H1 (cell line): ENCODE data around the gene RPTOR. TPM values are rescaled to one million over a fixed set of nuclear protein-coding genes. Genes with fewer than 3 reads are reported as not detected.

Source experiments
- CTCF ChIA-PET: fragments of 300-600 bp; sonication (Branson Sonifier 250); formaldehyde crosslinking; loops from one replicate; lab custom pipeline; 2021; ENCODE audit not compliant: partially characterized antibody; lab: Charles Lee
- POLR2A ChIA-PET: fragments of 300-600 bp; sonication (Branson Sonifier 250); formaldehyde crosslinking; loops from one replicate; lab custom pipeline; 2021; ENCODE audit warnings: inconsistent platforms; ENCODE audit not compliant: partially characterized antibody; lab: Charles Lee
- DNase-seq, 2 experiments: peaks; one replicate each; pipeline versions ENCODE4 v3.0.0 to v3.0.0-alpha.2; 2010 to 2022; ENCODE audit warnings: low spot score in 2 of 2, low read depth in 1 of 2, mixed read lengths in 1 of 2
- FAIRE-seq: peaks from 2 replicates; lab custom pipeline; 2011; peaks lifted over from hg19 to GRCh38; lab: Jason Lieb, UNC
- H2AFZ ChIP-seq: 2 replicates; pipeline ENCODE4 v1.8.1; 2012; ENCODE audit warnings: low read length, inconsistent platforms
- H2AK5ac ChIP-seq: 2 replicates; pipeline ENCODE4 v1.6.1; 2013; ENCODE audit warnings: low read depth, low read length
- H2BK120ac ChIP-seq: replicated peaks from 2 replicates; pipeline ENCODE3; 2013; ENCODE audit warnings: low read depth, low read length, inconsistent platforms
- H2BK12ac ChIP-seq: 2 replicates; pipeline ENCODE4 v1.6.1; 2013; ENCODE audit warnings: low read depth, low read length
- H2BK15ac ChIP-seq: 2 replicates; pipeline ENCODE4 v1.6.1; 2013; ENCODE audit warnings: low read length
- H2BK20ac ChIP-seq: 2 replicates; pipeline ENCODE4 v1.6.1; 2013; ENCODE audit warnings: low read length
- H2BK5ac ChIP-seq: 2 replicates; pipeline ENCODE4 v1.6.1; 2013; ENCODE audit warnings: low read depth, low read length
- H3K14ac ChIP-seq: 2 replicates; pipeline ENCODE4 v1.6.1; 2013; ENCODE audit warnings: inconsistent platforms; ENCODE audit not compliant: insufficient read length
- H3K18ac ChIP-seq: 2 replicates; pipeline ENCODE4 v1.6.1; 2013; ENCODE audit warnings: low read length; ENCODE audit errors: extremely low read depth
- H3K23ac ChIP-seq: 2 replicates; pipeline ENCODE4 v1.6.1; 2013; ENCODE audit warnings: inconsistent platforms; ENCODE audit not compliant: insufficient read length
- H3K23me2 ChIP-seq: 2 replicates; pipeline ENCODE4 v1.6.1; 2013; ENCODE audit warnings: low read depth, low read length
- H3K27ac ChIP-seq: 2 replicates; pipeline ENCODE4 v1.6.1; 2011; ENCODE audit warnings: low read depth, low read length, inconsistent platforms
- H3K27me3 ChIP-seq, 4 experiments: replicated peaks in 1 of 4; 1 replicate in 1 of 4; 2 replicates in 3 of 4; pipeline versions ENCODE4 v1.6.1 to v1.8.1; 2011 to 2013; ENCODE audit warnings: low read length in 3 of 4, mild to moderate bottlenecking in 3 of 4, inconsistent platforms in 2 of 4, mixed read lengths in 2 of 4, moderate library complexity in 1 of 4; ENCODE audit not compliant: control insufficient read depth in 3 of 4, insufficient read depth in 3 of 4; ENCODE audit errors: extremely low read depth in 1 of 4
- H3K36me3 ChIP-seq, 4 experiments: 2 replicates each; pipeline versions ENCODE4 v1.6.1 to v1.8.1; 2011 to 2013; ENCODE audit warnings: mild to moderate bottlenecking in 4 of 4, low read length in 3 of 4, moderate library complexity in 2 of 4, control low read depth in 1 of 4, inconsistent platforms in 1 of 4; ENCODE audit not compliant: insufficient read depth in 4 of 4, control insufficient read depth in 2 of 4
- H3K4ac ChIP-seq: replicated peaks from 2 replicates; pipeline ENCODE3; 2013; ENCODE audit warnings: low read length, low read depth, mixed read lengths, inconsistent platforms; ENCODE audit not compliant: insufficient read length
- H3K4me1 ChIP-seq, 4 experiments: replicated peaks in 1 of 4; 1 replicate in 1 of 4; 2 replicates in 3 of 4; pipeline versions ENCODE4 v1.6.1 to v1.8.1; 2011 to 2013; ENCODE audit warnings: low read length in 3 of 4, inconsistent platforms in 2 of 4, mixed read lengths in 1 of 4; ENCODE audit not compliant: insufficient read depth in 4 of 4, control insufficient read depth in 3 of 4
- H3K4me2 ChIP-seq, 2 experiments: 2 replicates each; pipeline versions ENCODE4 v1.6.1 to v1.8.1; 2011 to 2013; ENCODE audit warnings: low read depth in 2 of 2, low read length in 2 of 2, control low read depth in 1 of 2, inconsistent platforms in 1 of 2, mild to moderate bottlenecking in 1 of 2; ENCODE audit not compliant: insufficient read depth in 1 of 2
- H3K4me3 ChIP-seq, 4 experiments: fragments of 200-600, 300-600 bp in 1 of 4; sonication (generic), shearing (Covaris generic), sonication (Bioruptor Twin) in 1 of 4; 2 replicates each; pipeline versions ENCODE4 v1.5.1 to v1.8.1; 2011 to 2016; ENCODE audit warnings: low read length in 4 of 4, low read depth in 3 of 4, control low read depth in 2 of 4, inconsistent platforms in 2 of 4, mild to moderate bottlenecking in 2 of 4, mixed read lengths in 1 of 4, moderate library complexity in 1 of 4; ENCODE audit not compliant: insufficient read depth in 2 of 4; ENCODE audit errors: extremely low read depth in 1 of 4
- H3K56ac ChIP-seq: replicated peaks from 2 replicates; pipeline ENCODE3; 2013; ENCODE audit warnings: low read depth, mild to moderate bottlenecking, mixed read lengths, low read length, inconsistent platforms; ENCODE audit not compliant: insufficient read length
- H3K79me1 ChIP-seq: 2 replicates; pipeline ENCODE4 v1.6.1; 2013; ENCODE audit warnings: low read depth, low read length, control low read depth
- H3K79me2 ChIP-seq, 2 experiments: 2 replicates each; pipeline versions ENCODE4 v1.6.1 to v1.8.1; 2012 to 2013; ENCODE audit warnings: low read length in 2 of 2, mild to moderate bottlenecking in 2 of 2, inconsistent platforms in 1 of 2; ENCODE audit not compliant: insufficient read depth in 2 of 2, control insufficient read depth in 1 of 2
- H3K9ac ChIP-seq, 4 experiments: replicated peaks in 1 of 4; 1 replicate in 1 of 4; 2 replicates in 3 of 4; pipeline versions ENCODE4 v1.6.1 to v1.8.1; 2011 to 2013; ENCODE audit warnings: low read depth in 3 of 4, low read length in 3 of 4, control low read depth in 2 of 4, mild to moderate bottlenecking in 2 of 4, moderate library complexity in 2 of 4, inconsistent platforms in 1 of 4; ENCODE audit errors: extremely low read depth in 1 of 4
- H3K9me3 ChIP-seq, 2 experiments: 2 replicates each; pipeline versions ENCODE4 v1.6.1 to v1.8.1; 2012 to 2013; ENCODE audit warnings: mild to moderate bottlenecking in 2 of 2, moderate library complexity in 2 of 2, control low read depth in 1 of 2, inconsistent platforms in 1 of 2, low read depth in 1 of 2, low read length in 1 of 2, mixed read lengths in 1 of 2; ENCODE audit not compliant: insufficient read depth in 2 of 2
- H4K20me1 ChIP-seq, 2 experiments: replicated peaks in 1 of 2; 2 replicates each; pipeline versions ENCODE3 to v1.8.1; 2011 to 2013; ENCODE audit warnings: inconsistent platforms in 2 of 2, low read length in 2 of 2, mild to moderate bottlenecking in 1 of 2; ENCODE audit not compliant: insufficient read depth in 2 of 2, control insufficient read depth in 1 of 2
- H4K5ac ChIP-seq: 2 replicates; pipeline ENCODE4 v1.6.1; 2013; ENCODE audit warnings: low read length, low read depth, mixed read lengths, inconsistent platforms; ENCODE audit not compliant: insufficient read length
- H4K8ac ChIP-seq: 2 replicates; pipeline ENCODE4 v1.8.0; 2013; ENCODE audit warnings: mild to moderate bottlenecking, moderate library complexity, low read length, inconsistent platforms; ENCODE audit not compliant: insufficient read depth; ENCODE audit errors: extremely low read depth
- H4K91ac ChIP-seq: replicated peaks from 2 replicates; pipeline ENCODE3; 2013; ENCODE audit warnings: low read length, mixed read lengths, inconsistent platforms; ENCODE audit not compliant: insufficient read length
- CBX8 ChIP-seq: fragments of 300-800, 300-1000 bp; sonication (generic); IDR thresholded peaks from 2 replicates; pipeline ENCODE4 v1.7.1; 2016; ENCODE audit warnings: low read depth, low read length, borderline replicate concordance
- WGBS, 2 experiments: shearing (Covaris generic) in 1 of 2; methylation state at CpG; one replicate each; pipeline versions ENCODE4 v1.1.6 to v1.1.7; 2013 to 2015; ENCODE audit warnings: low lambda C conversion rate in 2 of 2, mixed read lengths in 2 of 2, inconsistent platforms in 1 of 2, low coverage in 1 of 2, missing lambda C conversion rate in 1 of 2; ENCODE audit not compliant: insufficient replicate concordance in 2 of 2, insufficient coverage in 1 of 2, insufficient read length in 1 of 2; ENCODE audit errors: extremely low coverage in 1 of 2, missing lambda C conversion rate in 1 of 2; 5-methylcytosine and 5-hydroxymethylcytosine counted together
- polyA plus RNA-seq, 7 experiments: library from polyadenylated mRNA; depleted of rRNA in 3 of 7; stranded (reverse) in 5 of 7; unstranded in 2 of 7; fragments of >200 nt in 5 of 7; fragments of 200-250 nt in 2 of 7; gene quantifications; 1 replicate in 5 of 7; 2 replicates in 1 of 7; 4 replicates in 1 of 7; pipeline versions ENCODE4 v1.2.1 to v1.2.3, GENCODE V29; 2011 to 2013; ENCODE audit warnings: missing spikeins in 2 of 7, mixed read lengths in 2 of 7
- total RNA-seq: library from RNA; stranded (reverse); fragmentation: NEBNext Ultra II Directional; extraction: Animal tissue kit (Norgen Biotek cat#: 25700); gene quantifications from 2 replicates; pipeline ENCODE4 v1.2.1, GENCODE V29; 2021

The RPTOR gene
- total and polyA plus RNA-seq, 2 of the 8 experiments (the other 6 are each of a cell fraction or from before 2014, with no cell fraction given), result 6.9 to 28.7 TPM

- Histone ChIP-seq H3K9me3 (no peaks in the 10 kb centered on the region), H4K20me1 (peaks cover 0 to 7% of the 10 kb centered on the region in 2 experiments), H2AFZ (no peak overlapping the region), H3K14ac (no peak overlapping the region), H3K27ac (no peak overlapping the region), H2BK15ac (no peak overlapping the region), H3K79me2 (peaks cover 0 to 52% of the 10 kb centered on the region in 2 experiments; a peak in 3 of 4 replicates), H3K9ac (no peak overlapping the region), H4K8ac (no peak overlapping the region), H2BK12ac (no peak overlapping the region), H3K23me2 (no peaks in the 10 kb centered on the region), H2BK120ac (no peak overlapping the region), H3K4ac (no peak overlapping the region), H2BK20ac (no peak overlapping the region), H3K18ac (no peak overlapping the region), H3K4me3 (no peak overlapping the region), H3K27me3 (no peaks in the 10 kb centered on the region), H4K91ac (no peak overlapping the region), H2BK5ac (no peak overlapping the region; the same call in 1 of the 2 replicates), H3K36me3 (no peaks in the 10 kb centered on the region; a peak in 1 of 8 replicates), H3K4me1 (peaks cover 0 to 4% (median 0%) of the 10 kb centered on the region in 4 experiments; a peak in 3 of 7 replicates), H3K23ac (no peak overlapping the region), H4K5ac (no peak overlapping the region), H3K4me2 (no peak overlapping the region), H3K56ac (no peak overlapping the region), H3K79me1 (peaks cover 21% of the 10 kb centered on the region), H2AK5ac (no peak overlapping the region)
- POLR2A ChIA-PET, result no interaction called here
- WGBS, 2 experiments, result 91% methylated on average over 7 of the region's 12 CpGs; no CpG with 5 or more reads in 1 of the 2 experiments
- DNase-seq (no peak), FAIRE-seq (no peak)
- CTCF ChIA-PET, result interaction anchor here (1.1 kb wide), 1 partner anchor 10 kb away, joined by 3 read pairs; no protein-coding TSS in a partner anchor
- TF ChIP-seq CBX8, result no peak
Observed at GRCh38 chr17:80601146-80601545, 56.5 kb downstream of the RPTOR start.
